ENCODE measurements around the gene NR5A1.
A peak's percentile ranks its signal among the peaks of the same experiment; 100 is the strongest.

Gene NR5A1

DNA sequence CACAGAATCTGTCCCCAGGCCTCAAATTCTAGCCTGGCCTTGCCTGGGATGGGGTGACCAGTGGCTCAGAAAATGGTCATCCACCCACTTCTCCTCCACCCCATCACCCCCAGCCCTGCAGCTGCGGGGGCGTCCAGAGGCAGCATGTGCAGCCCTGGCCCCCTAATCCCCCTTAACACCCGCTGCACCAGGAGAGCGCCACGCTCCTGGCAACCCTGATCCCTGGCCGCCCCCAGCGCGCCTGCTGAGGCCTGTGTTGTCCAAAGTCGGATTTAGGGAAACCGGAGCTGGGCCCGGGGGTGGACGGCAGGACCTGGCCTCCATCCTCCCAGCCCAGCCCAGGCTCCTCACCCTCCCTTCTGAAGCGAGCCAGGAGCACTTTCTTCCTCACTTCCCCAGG lies 22.0 kb downstream of the NR5A1 start:
- Histone ChIP-seq H3K36me3 (ENCODE audit: control insufficient read depth in 4 of 4, insufficient read depth in 4 of 4, low read length in 3 of 4) (no peaks in the 10 kb centered on the region), H3K4me3 (ENCODE audit: control insufficient read depth in 1 of 7, extremely low read depth in 1 of 7, insufficient read depth in 4 of 7, low read depth in 2 of 7, low read length in 6 of 7) (no peak overlapping the region), H3K4me1 (ENCODE audit: control extremely low read depth in 1 of 4, control insufficient read depth in 4 of 4, insufficient read depth in 4 of 4, low read length in 3 of 4) (peaks cover 0 to 16% (median 8%) of the 10 kb centered on the region in 4 experiments), H3K27ac (ENCODE audit: insufficient read depth in 1 of 2, low read depth in 1 of 2, low read length in 2 of 2, poor library complexity in 1 of 2, severe bottlenecking in 2 of 2) (no peak overlapping the region), H3K27me3 (replicated peaks in 2 of 5; ENCODE audit: control insufficient read depth in 4 of 5, insufficient read depth in 5 of 5, low read length in 4 of 5) (peaks cover 0 to 11% (median 0%) of the 10 kb centered on the region in 5 experiments), H3K9me3 (ENCODE audit: control extremely low read depth in 1 of 5, control insufficient read depth in 4 of 5, insufficient read depth in 2 of 5, low read depth in 1 of 5, low read length in 4 of 5) (no peaks in the 10 kb centered on the region)
- 94% methylated on average over 10 of the region's 13 CpGs for WGBS (ENCODE audit: insufficient coverage)
- POLR2A ChIA-PET, result no interaction called here
- DNase-seq, result no peak
- CTCF ChIA-PET, result no interaction called here

DNA sequence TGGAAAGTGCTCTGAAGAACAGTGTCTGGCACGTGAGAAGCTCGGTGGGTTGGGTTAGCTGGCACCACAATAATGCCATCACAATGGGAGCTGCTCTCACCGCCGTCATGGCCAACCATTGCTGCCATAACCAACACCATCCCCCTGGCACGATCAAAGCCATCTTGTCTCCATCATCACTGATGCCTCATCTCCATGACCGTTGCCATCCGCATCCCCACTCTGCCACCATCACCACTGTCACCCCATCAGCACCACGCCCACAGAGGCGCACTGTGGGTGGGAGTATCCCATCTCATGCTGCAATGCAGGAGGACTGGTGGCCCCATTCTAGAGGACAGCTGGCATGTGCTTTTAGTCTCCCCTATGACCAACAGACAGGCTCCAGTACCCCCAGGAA lies 23.7 kb downstream of the NR5A1 start:
- ChIA-PET CTCF (no interaction called here), POLR2A (no interaction called here)
- WGBS (ENCODE audit: insufficient coverage), result 100% methylated on average over 7 of the region's 9 CpGs
- H3K27me3 ChIP-seq (replicated peaks in 2 of 5; ENCODE audit: control insufficient read depth in 4 of 5, insufficient read depth in 5 of 5, low read length in 4 of 5), result peaks cover 0 to 14% (median 3%) of the 10 kb centered on the region in 5 experiments
- H3K4me1 ChIP-seq (ENCODE audit: control extremely low read depth in 1 of 4, control insufficient read depth in 4 of 4, insufficient read depth in 4 of 4, low read length in 3 of 4), result peaks cover 0 to 17% (median 8%) of the 10 kb centered on the region in 4 experiments
- no peak for DNase-seq
- H3K36me3 ChIP-seq (ENCODE audit: control insufficient read depth in 4 of 4, insufficient read depth in 4 of 4, low read length in 3 of 4), result no peaks in the 10 kb centered on the region
- H3K27ac ChIP-seq (ENCODE audit: insufficient read depth in 1 of 2, low read depth in 1 of 2, low read length in 2 of 2, poor library complexity in 1 of 2, severe bottlenecking in 2 of 2), result no peak overlapping the region
- no peaks in the 10 kb centered on the region for H3K9me3 ChIP-seq (ENCODE audit: control extremely low read depth in 1 of 5, control insufficient read depth in 4 of 5, insufficient read depth in 2 of 5, low read depth in 1 of 5, low read length in 4 of 5)
- H3K4me3 ChIP-seq (ENCODE audit: control insufficient read depth in 1 of 7, extremely low read depth in 1 of 7, insufficient read depth in 4 of 7, low read depth in 2 of 7, low read length in 6 of 7), result no peak overlapping the region

GRCh38 chr9:124482431-124483031 lies 24.7 kb downstream of the NR5A1 start:
- Histone ChIP-seq H3K27ac (ENCODE audit: insufficient read depth in 1 of 2, low read depth in 1 of 2, low read length in 2 of 2, poor library complexity in 1 of 2, severe bottlenecking in 2 of 2) (no peak overlapping the region), H3K36me3 (ENCODE audit: control insufficient read depth in 4 of 4, insufficient read depth in 4 of 4, low read length in 3 of 4) (no peaks in the 10 kb centered on the region), H3K27me3 (replicated peaks in 2 of 5; ENCODE audit: control insufficient read depth in 4 of 5, insufficient read depth in 5 of 5, low read length in 4 of 5) (peaks cover 0 to 22% (median 8%) of the 10 kb centered on the region in 5 experiments), H3K4me3 (ENCODE audit: control insufficient read depth in 1 of 7, extremely low read depth in 1 of 7, insufficient read depth in 4 of 7, low read depth in 2 of 7, low read length in 6 of 7) (no peak overlapping the region), H3K9me3 (ENCODE audit: control extremely low read depth in 1 of 5, control insufficient read depth in 4 of 5, insufficient read depth in 2 of 5, low read depth in 1 of 5, low read length in 4 of 5) (no peaks in the 10 kb centered on the region), H3K4me1 (ENCODE audit: control extremely low read depth in 1 of 4, control insufficient read depth in 4 of 4, insufficient read depth in 4 of 4, low read length in 3 of 4) (peaks cover 0 to 17% (median 8%) of the 10 kb centered on the region in 4 experiments)
- peak in 1 of 3 donors; percentile 22 for DNase-seq
- 47% methylated on average over 21 of the region's 26 CpGs for WGBS (ENCODE audit: insufficient coverage)
- CTCF ChIA-PET, result interaction anchor here (1.3 kb wide), 1 partner anchor 41 kb away, joined by 3 read pairs; no protein-coding TSS in a partner anchor
- POLR2A ChIA-PET, result no interaction called here

DNA sequence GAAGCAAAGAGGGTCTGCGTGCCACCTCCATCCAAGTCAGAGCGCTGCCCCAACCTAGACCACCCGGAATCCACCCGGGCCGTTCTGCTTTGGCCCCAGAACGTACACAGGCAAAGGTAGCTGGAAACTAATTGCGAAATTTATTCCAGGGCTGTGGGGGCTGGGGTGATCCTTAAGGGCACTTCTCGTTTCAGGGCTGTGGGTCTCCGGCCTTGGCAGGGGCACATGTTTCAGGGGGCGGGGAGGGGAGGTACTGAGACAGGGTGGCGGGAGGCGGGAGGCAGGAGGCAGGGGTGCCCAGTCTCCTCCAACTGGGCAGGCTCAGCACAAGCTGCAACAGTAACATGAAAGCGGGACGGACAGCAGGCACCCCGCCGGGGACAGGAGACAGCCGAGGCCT lies 26.1 kb downstream of the NR5A1 start:
- Histone ChIP-seq H3K9me3 (ENCODE audit: control extremely low read depth in 1 of 5, control insufficient read depth in 4 of 5, insufficient read depth in 2 of 5, low read depth in 1 of 5, low read length in 4 of 5) (no peaks in the 10 kb centered on the region), H3K27me3 (replicated peaks in 2 of 5; ENCODE audit: control insufficient read depth in 4 of 5, insufficient read depth in 5 of 5, low read length in 4 of 5) (peaks cover 0 to 25% (median 11%) of the 10 kb centered on the region in 5 experiments), H3K36me3 (ENCODE audit: control insufficient read depth in 4 of 4, insufficient read depth in 4 of 4, low read length in 3 of 4) (no peaks in the 10 kb centered on the region), H3K4me3 (ENCODE audit: control insufficient read depth in 1 of 7, extremely low read depth in 1 of 7, insufficient read depth in 4 of 7, low read depth in 2 of 7, low read length in 6 of 7) (no peak overlapping the region), H3K4me1 (ENCODE audit: control extremely low read depth in 1 of 4, control insufficient read depth in 4 of 4, insufficient read depth in 4 of 4, low read length in 3 of 4) (peaks cover 0 to 17% (median 15%) of the 10 kb centered on the region in 4 experiments), H3K27ac (ENCODE audit: insufficient read depth in 1 of 2, low read depth in 1 of 2, low read length in 2 of 2, poor library complexity in 1 of 2, severe bottlenecking in 2 of 2) (no peak overlapping the region)
- POLR2A ChIA-PET, result no interaction called here
- 75% methylated on average over 10 of the region's 17 CpGs for WGBS (ENCODE audit: insufficient coverage)
- CTCF ChIA-PET, result interaction anchor here (1.3 to 1.6 kb wide), 4 partner anchors 11 to 61 kb away, joined by 3 to 6 read pairs (median 4); no protein-coding TSS in a partner anchor
- peak in 2 of 3 donors; percentile 58 to 63 for DNase-seq

- POLR2A ChIA-PET, result no interaction called here
Measured at GRCh38 chr9:124480621-124480981, 26.6 kb downstream of the NR5A1 start.

DNA sequence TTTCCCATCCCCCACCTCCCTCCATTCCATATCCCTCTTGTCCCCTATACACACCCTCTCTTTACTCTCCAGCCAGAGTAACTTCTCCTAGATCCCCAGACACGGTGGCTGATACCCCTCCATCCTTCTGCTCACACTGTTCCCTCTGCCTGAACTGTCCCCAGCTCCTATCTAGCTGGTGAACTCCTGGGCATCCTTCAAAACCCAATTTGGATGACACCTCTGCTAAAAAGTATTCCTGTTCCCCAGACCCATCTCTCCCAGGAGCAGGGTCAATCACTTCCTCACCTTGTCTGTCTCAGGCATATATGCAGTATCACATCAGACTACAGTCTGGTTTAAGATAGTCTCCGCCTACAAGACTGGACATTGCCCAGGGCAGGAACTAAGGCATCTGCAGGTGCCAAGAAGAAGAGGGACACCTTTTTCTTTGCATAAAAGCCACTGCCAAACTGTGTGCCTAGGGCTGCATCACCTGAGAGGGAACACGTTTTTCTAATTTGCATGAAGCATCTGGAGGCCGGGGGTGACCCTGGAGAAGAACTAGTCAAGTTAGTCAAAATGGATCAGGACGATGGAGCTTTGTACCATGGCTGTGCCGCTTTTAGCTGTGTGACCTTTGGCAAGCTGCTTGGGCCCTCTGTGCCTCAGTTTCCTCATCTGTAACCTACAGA lies 27.1 kb downstream of the NR5A1 start:
- CTCF ChIA-PET, result interaction anchor here (1.3 to 1.6 kb wide), 3 partner anchors 10 to 59 kb away, joined by 3 to 6 read pairs (median 5); no protein-coding TSS in a partner anchor
- H3K27ac ChIP-seq (ENCODE audit: insufficient read depth in 1 of 2, low read depth in 1 of 2, low read length in 2 of 2, poor library complexity in 1 of 2, severe bottlenecking in 2 of 2), result no peak overlapping the region
- DNase-seq, result no peak
- WGBS (ENCODE audit: insufficient coverage), result 91% methylated on average over 6 of the region's 6 CpGs
- no peaks in the 10 kb centered on the region for H3K9me3 ChIP-seq (ENCODE audit: control extremely low read depth in 1 of 5, control insufficient read depth in 4 of 5, insufficient read depth in 2 of 5, low read depth in 1 of 5, low read length in 4 of 5)
- no peak overlapping the region for H3K4me3 ChIP-seq (ENCODE audit: control insufficient read depth in 1 of 7, extremely low read depth in 1 of 7, insufficient read depth in 4 of 7, low read depth in 2 of 7, low read length in 6 of 7)
- peaks cover 0 to 30% (median 11%) of the 10 kb centered on the region in 5 experiments for H3K27me3 ChIP-seq (replicated peaks in 2 of 5; ENCODE audit: control insufficient read depth in 4 of 5, insufficient read depth in 5 of 5, low read length in 4 of 5)
- no peaks in the 10 kb centered on the region for H3K36me3 ChIP-seq (ENCODE audit: control insufficient read depth in 4 of 4, insufficient read depth in 4 of 4, low read length in 3 of 4)
- peaks cover 0 to 22% (median 15%) of the 10 kb centered on the region in 4 experiments for H3K4me1 ChIP-seq (ENCODE audit: control extremely low read depth in 1 of 4, control insufficient read depth in 4 of 4, insufficient read depth in 4 of 4, low read length in 3 of 4)
- POLR2A ChIA-PET, result no interaction called here

More at GRCh38 chr9:124480621-124480981, 26.6 kb downstream of the NR5A1 start:
- H3K4me1 ChIP-seq (ENCODE audit: control extremely low read depth in 1 of 4, control insufficient read depth in 4 of 4, insufficient read depth in 4 of 4, low read length in 3 of 4), result peaks cover 0 to 21% (median 15%) of the 10 kb centered on the region in 4 experiments
- H3K4me3 ChIP-seq (ENCODE audit: control insufficient read depth in 1 of 7, extremely low read depth in 1 of 7, insufficient read depth in 4 of 7, low read depth in 2 of 7, low read length in 6 of 7), result no peak overlapping the region
- no peaks in the 10 kb centered on the region for H3K36me3 ChIP-seq (ENCODE audit: control insufficient read depth in 4 of 4, insufficient read depth in 4 of 4, low read length in 3 of 4)
- CTCF ChIA-PET, result interaction anchor here (1.3 to 1.6 kb wide), 3 partner anchors 10 to 60 kb away, joined by 3 to 6 read pairs (median 5); no protein-coding TSS in a partner anchor
- peak; percentile 39 to 71 (median 71) for DNase-seq
- H3K27me3 ChIP-seq (replicated peaks in 2 of 5; ENCODE audit: control insufficient read depth in 4 of 5, insufficient read depth in 5 of 5, low read length in 4 of 5), result peaks cover 0 to 30% (median 11%) of the 10 kb centered on the region in 5 experiments
- WGBS (ENCODE audit: insufficient coverage), result 19% methylated on average over 6 of the region's 7 CpGs
- H3K9me3 ChIP-seq (ENCODE audit: control extremely low read depth in 1 of 5, control insufficient read depth in 4 of 5, insufficient read depth in 2 of 5, low read depth in 1 of 5, low read length in 4 of 5), result no peaks in the 10 kb centered on the region
- no peak overlapping the region for H3K27ac ChIP-seq (ENCODE audit: insufficient read depth in 1 of 2, low read depth in 1 of 2, low read length in 2 of 2, poor library complexity in 1 of 2, severe bottlenecking in 2 of 2)

GRCh38 chr9:124479371-124479770 lies 27.8 kb downstream of the NR5A1 start:
- no peak for DNase-seq
- WGBS (ENCODE audit: insufficient coverage), result 96% methylated on average over 15 of the region's 16 CpGs
- POLR2A ChIA-PET, result no interaction called here
- Histone ChIP-seq H3K36me3 (ENCODE audit: control insufficient read depth in 4 of 4, insufficient read depth in 4 of 4, low read length in 3 of 4) (no peaks in the 10 kb centered on the region), H3K27me3 (replicated peaks in 2 of 5; ENCODE audit: control insufficient read depth in 4 of 5, insufficient read depth in 5 of 5, low read length in 4 of 5) (peaks cover 0 to 30% (median 11%) of the 10 kb centered on the region in 5 experiments), H3K27ac (ENCODE audit: insufficient read depth in 1 of 2, low read depth in 1 of 2, low read length in 2 of 2, poor library complexity in 1 of 2, severe bottlenecking in 2 of 2) (no peak overlapping the region), H3K4me1 (ENCODE audit: control extremely low read depth in 1 of 4, control insufficient read depth in 4 of 4, insufficient read depth in 4 of 4, low read length in 3 of 4) (peaks cover 0 to 22% (median 15%) of the 10 kb centered on the region in 4 experiments), H3K9me3 (ENCODE audit: control extremely low read depth in 1 of 5, control insufficient read depth in 4 of 5, insufficient read depth in 2 of 5, low read depth in 1 of 5, low read length in 4 of 5) (no peaks in the 10 kb centered on the region), H3K4me3 (ENCODE audit: control insufficient read depth in 1 of 7, extremely low read depth in 1 of 7, insufficient read depth in 4 of 7, low read depth in 2 of 7, low read length in 6 of 7) (no peak overlapping the region)
- CTCF ChIA-PET, result interaction anchor here (0.6 to 1.3 kb wide), 4 partner anchors 20 to 337 kb away, joined by 3 to 4 read pairs (median 3); no protein-coding TSS in a partner anchor

Measured in common myeloid progenitor, CD34-positive (primary cell).